ENCODE data around the gene NCK2. TPM values are rescaled to one million over a fixed set of nuclear protein-coding genes. Genes with fewer than 3 reads are reported as not detected.

NCK2 gene
- total and polyA plus RNA-seq, 10 of the 15 experiments (the other 5 are each of a cell fraction or from before 2014, with no cell fraction given) = 1.2 to 30.9 (median 14.1) TPM

DNA sequence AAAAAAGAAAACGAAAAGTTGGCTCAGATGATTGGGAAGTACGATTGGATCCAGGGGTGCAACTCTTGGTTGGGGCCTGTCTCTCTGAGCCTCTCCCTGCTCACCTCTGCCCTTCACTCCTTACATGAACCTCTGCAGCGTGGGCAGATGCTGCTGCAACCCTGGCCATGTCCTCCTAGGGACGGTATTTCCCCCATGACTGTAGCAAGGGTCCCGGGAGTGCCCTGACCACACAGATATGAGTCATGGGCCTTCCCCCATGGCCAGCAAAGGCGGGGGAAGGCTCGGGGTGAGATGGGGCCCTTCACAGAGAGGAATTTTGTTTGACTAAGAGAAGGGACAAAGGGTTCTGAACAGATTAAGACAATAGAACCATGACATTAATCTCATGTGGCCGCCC is 129.0 kb downstream of the NCK2 start (continued):
- TF ChIP-seq, protein P1, sequence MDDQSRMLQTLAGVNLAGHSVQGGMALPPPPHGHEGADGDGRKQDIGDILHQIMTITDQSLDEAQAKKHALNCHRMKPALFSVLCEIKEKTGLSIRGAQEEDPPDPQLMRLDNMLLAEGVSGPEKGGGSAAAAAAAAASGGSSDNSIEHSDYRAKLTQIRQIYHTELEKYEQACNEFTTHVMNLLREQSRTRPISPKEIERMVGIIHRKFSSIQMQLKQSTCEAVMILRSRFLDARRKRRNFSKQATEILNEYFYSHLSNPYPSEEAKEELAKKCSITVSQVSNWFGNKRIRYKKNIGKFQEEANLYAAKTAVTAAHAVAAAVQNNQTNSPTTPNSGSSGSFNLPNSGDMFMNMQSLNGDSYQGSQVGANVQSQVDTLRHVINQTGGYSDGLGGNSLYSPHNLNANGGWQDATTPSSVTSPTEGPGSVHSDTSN (IDR thresholded peaks at IDR 0.05; ENCODE audit: insufficient replicate concordance, low read depth, low read length) = no peak
- TF ChIP-seq, protein P2, sequence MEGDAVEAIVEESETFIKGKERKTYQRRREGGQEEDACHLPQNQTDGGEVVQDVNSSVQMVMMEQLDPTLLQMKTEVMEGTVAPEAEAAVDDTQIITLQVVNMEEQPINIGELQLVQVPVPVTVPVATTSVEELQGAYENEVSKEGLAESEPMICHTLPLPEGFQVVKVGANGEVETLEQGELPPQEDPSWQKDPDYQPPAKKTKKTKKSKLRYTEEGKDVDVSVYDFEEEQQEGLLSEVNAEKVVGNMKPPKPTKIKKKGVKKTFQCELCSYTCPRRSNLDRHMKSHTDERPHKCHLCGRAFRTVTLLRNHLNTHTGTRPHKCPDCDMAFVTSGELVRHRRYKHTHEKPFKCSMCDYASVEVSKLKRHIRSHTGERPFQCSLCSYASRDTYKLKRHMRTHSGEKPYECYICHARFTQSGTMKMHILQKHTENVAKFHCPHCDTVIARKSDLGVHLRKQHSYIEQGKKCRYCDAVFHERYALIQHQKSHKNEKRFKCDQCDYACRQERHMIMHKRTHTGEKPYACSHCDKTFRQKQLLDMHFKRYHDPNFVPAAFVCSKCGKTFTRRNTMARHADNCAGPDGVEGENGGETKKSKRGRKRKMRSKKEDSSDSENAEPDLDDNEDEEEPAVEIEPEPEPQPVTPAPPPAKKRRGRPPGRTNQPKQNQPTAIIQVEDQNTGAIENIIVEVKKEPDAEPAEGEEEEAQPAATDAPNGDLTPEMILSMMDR (IDR thresholded peaks at IDR 0.05 in 2 of 3, conservative IDR thresholded peaks at IDR 0.05 in 1 of 3; ENCODE audit: control insufficient read depth in 2 of 3, extremely low read depth in 1 of 3, insufficient read depth in 1 of 3, low read depth in 3 of 3, low read length in 3 of 3) = peak in 1 of 3 experiments; percentile 5; a peak in 1 of 6 replicates
- TF ChIP-seq CREB1 (IDR thresholded peaks at IDR 0.05; ENCODE audit: low read depth) = peak; percentile 80
- no peak for TF ChIP-seq SIN3A (IDR thresholded peaks at IDR 0.05; ENCODE audit: low read depth, low read length)
- TF ChIP-seq CBFB (IDR thresholded peaks at IDR 0.05; ENCODE audit: low read depth) = peak; percentile 96
- TF ChIP-seq, protein P3, sequence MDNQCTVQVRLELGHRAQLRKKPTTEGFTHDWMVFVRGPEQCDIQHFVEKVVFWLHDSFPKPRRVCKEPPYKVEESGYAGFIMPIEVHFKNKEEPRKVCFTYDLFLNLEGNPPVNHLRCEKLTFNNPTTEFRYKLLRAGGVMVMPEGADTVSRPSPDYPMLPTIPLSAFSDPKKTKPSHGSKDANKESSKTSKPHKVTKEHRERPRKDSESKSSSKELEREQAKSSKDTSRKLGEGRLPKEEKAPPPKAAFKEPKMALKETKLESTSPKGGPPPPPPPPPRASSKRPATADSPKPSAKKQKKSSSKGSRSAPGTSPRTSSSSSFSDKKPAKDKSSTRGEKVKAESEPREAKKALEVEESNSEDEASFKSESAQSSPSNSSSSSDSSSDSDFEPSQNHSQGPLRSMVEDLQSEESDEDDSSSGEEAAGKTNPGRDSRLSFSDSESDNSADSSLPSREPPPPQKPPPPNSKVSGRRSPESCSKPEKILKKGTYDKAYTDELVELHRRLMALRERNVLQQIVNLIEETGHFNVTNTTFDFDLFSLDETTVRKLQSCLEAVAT (IDR thresholded peaks at IDR 0.05) = peak; percentile 67
- TF ChIP-seq NFYA (IDR thresholded peaks at IDR 0.05; ENCODE audit: borderline replicate concordance, low read depth, low read length) = no peak
- TF ChIP-seq TCF3 (IDR thresholded peaks at IDR 0.05; ENCODE audit: borderline replicate concordance, insufficient read depth, low read depth, low read length) = peak; percentile 36; the same call in 1 of the 2 replicates
- peak; percentile 77; the same call in 1 of the 2 replicates for TF ChIP-seq TARDBP (IDR thresholded peaks at IDR 0.05; ENCODE audit: borderline replicate concordance)
- TF ChIP-seq RAD21 (IDR thresholded peaks at IDR 0.05; ENCODE audit: insufficient read depth, low read depth, low read length) = peak; percentile 38; the same call in 1 of the 2 replicates
- TF ChIP-seq POLR2AphosphoS5 (IDR thresholded peaks at IDR 0.05; ENCODE audit: low read length) = no peak
- peak; percentile 96 for TF ChIP-seq NFIC (IDR thresholded peaks at IDR 0.05; ENCODE audit: low read depth, low read length)
- peak; percentile 98 for TF ChIP-seq RUNX3 (IDR thresholded peaks at IDR 0.05; ENCODE audit: low read length)
- peak; percentile 84 for TF ChIP-seq SP1 (IDR thresholded peaks at IDR 0.05; ENCODE audit: low read depth, low read length)
- TF ChIP-seq SMARCA5 (IDR thresholded peaks at IDR 0.05) = no peak
- TF ChIP-seq, protein P4, sequence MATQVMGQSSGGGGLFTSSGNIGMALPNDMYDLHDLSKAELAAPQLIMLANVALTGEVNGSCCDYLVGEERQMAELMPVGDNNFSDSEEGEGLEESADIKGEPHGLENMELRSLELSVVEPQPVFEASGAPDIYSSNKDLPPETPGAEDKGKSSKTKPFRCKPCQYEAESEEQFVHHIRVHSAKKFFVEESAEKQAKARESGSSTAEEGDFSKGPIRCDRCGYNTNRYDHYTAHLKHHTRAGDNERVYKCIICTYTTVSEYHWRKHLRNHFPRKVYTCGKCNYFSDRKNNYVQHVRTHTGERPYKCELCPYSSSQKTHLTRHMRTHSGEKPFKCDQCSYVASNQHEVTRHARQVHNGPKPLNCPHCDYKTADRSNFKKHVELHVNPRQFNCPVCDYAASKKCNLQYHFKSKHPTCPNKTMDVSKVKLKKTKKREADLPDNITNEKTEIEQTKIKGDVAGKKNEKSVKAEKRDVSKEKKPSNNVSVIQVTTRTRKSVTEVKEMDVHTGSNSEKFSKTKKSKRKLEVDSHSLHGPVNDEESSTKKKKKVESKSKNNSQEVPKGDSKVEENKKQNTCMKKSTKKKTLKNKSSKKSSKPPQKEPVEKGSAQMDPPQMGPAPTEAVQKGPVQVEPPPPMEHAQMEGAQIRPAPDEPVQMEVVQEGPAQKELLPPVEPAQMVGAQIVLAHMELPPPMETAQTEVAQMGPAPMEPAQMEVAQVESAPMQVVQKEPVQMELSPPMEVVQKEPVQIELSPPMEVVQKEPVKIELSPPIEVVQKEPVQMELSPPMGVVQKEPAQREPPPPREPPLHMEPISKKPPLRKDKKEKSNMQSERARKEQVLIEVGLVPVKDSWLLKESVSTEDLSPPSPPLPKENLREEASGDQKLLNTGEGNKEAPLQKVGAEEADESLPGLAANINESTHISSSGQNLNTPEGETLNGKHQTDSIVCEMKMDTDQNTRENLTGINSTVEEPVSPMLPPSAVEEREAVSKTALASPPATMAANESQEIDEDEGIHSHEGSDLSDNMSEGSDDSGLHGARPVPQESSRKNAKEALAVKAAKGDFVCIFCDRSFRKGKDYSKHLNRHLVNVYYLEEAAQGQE (IDR thresholded peaks at IDR 0.05; ENCODE audit: low read depth, low read length) = peak; percentile 44; the same call in 1 of the 2 replicates
- TF ChIP-seq, protein P5, sequence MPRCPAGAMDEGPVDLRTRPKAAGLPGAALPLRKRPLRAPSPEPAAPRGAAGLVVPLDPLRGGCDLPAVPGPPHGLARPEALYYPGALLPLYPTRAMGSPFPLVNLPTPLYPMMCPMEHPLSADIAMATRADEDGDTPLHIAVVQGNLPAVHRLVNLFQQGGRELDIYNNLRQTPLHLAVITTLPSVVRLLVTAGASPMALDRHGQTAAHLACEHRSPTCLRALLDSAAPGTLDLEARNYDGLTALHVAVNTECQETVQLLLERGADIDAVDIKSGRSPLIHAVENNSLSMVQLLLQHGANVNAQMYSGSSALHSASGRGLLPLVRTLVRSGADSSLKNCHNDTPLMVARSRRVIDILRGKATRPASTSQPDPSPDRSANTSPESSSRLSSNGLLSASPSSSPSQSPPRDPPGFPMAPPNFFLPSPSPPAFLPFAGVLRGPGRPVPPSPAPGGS (IDR thresholded peaks at IDR 0.05; ENCODE audit: borderline replicate concordance, insufficient read depth, low read depth, low read length, poor library complexity, severe bottlenecking) = peak; percentile 100
- no peak for TF ChIP-seq NRF1 (conservative IDR thresholded peaks at IDR 0.05; ENCODE audit: low read depth, low read length)
- TF ChIP-seq RAD51 (IDR thresholded peaks at IDR 0.05) = no peak
- TF ChIP-seq NR2C1 (IDR thresholded peaks at IDR 0.05) = peak; percentile 43; the same call in 1 of the 2 replicates
- TF ChIP-seq HDGF (IDR thresholded peaks at IDR 0.05) = peak; percentile 70; the same call in 1 of the 2 replicates

Data from GM12878 (cell line).